ENCODE data around the gene MAP7. TPM values are rescaled to one million over a fixed set of nuclear protein-coding genes. Genes with fewer than 3 reads are reported as not detected.

MAP7 gene
- 9.4 TPM for total RNA-seq

GRCh38 chr6:136550330-136551071 is at the start of gene MAP7:
MAP7 (minus strand) TSS chr6:136550422; CDS start chr6:136550408, 14 bp downstream.

Small RNA genes within 50 kb of the gene (small RNA-seq; reads per million reads assigned to genes)
- gene AL023284.1 (ENCODE audit: low replicate concordance) (not detected), gene NDUFS5P1 (ENCODE audit: low replicate concordance) (not detected)

Other genes starting within 250 kb of the MAP7 start
- 8.5 TPM for gene MAP3K5, start 242.1 kb upstream of the MAP7 start, total RNA-seq